Caco-2 (cell line): ENCODE measurements around the gene ATAD3B. TPM values are rescaled to one million over a fixed set of nuclear protein-coding genes. Genes with fewer than 3 reads are reported as not detected.
"Not testable (repeated sequence)": the region's sequence is repeated elsewhere in the genome, so short reads cannot be mapped to it uniquely, and the experiment has no call there.

Source experiments
- BruUV-seq: library from RNA; stranded (reverse); fragments of 400-500 nt; replicated peaks from 2 replicates; lab custom pipeline; 2021; lab: Mats Ljungman, UMichigan
- CTCF ChIA-PET: fragments of 300-600 bp; sonication (Branson Sonifier 250); formaldehyde crosslinking; loops from one replicate; lab custom pipeline; 2022; ENCODE audit warnings: antibody characterized with exemption; lab: Charles Lee
- POLR2A ChIA-PET: fragments of 300-600 bp; sonication (Branson Sonifier 250); formaldehyde crosslinking; loops from one replicate; lab custom pipeline; 2022; ENCODE audit warnings: antibody characterized with exemption; lab: Charles Lee
- DNase-seq, 2 experiments: peaks; one replicate each; pipeline versions ENCODE4 v3.0.0 to v3.0.0-alpha.2; 2020 to 2022
- H3K27me3 ChIP-seq: replicated peaks from 2 replicates; pipeline ENCODE4 v1.6.0; 2011; ENCODE audit warnings: low read length; ENCODE audit not compliant: control insufficient read depth, insufficient read depth
- H3K36me3 ChIP-seq: 2 replicates; pipeline ENCODE4 v1.5.1; 2011; ENCODE audit warnings: low read length; ENCODE audit not compliant: control insufficient read depth, insufficient read depth
- H3K4me1 ChIP-seq: fragments of 250-450 bp; sonication (Bioruptor Pico); 2 replicates; pipeline ENCODE4 v1.5.1; 2020; ENCODE audit warnings: mild to moderate bottlenecking
- H3K4me3 ChIP-seq: 2 replicates; pipeline ENCODE4 v1.5.1; 2011; ENCODE audit warnings: low read depth, mild to moderate bottlenecking, control low read depth, low read length
- H3K9me3 ChIP-seq: fragments of 250-450 bp; sonication (Bioruptor Pico); 2 replicates; pipeline ENCODE4 v1.5.1; 2020; ENCODE audit warnings: mild to moderate bottlenecking, moderate library complexity
- H3K27ac Mint-ChIP-seq: one replicate; pipeline ENCODE4 v1.8.0; 2022; ENCODE audit warnings: mixed read lengths; ENCODE audit not compliant: unreplicated experiment
- H3K27me3 Mint-ChIP-seq: one replicate; pipeline ENCODE4 v1.8.0; 2022; ENCODE audit warnings: mixed read lengths; ENCODE audit not compliant: insufficient read depth, unreplicated experiment
- H3K36me3 Mint-ChIP-seq: one replicate; pipeline ENCODE4 v1.8.0; 2022; ENCODE audit warnings: mild to moderate bottlenecking, mixed read lengths; ENCODE audit not compliant: insufficient read depth, unreplicated experiment
- H3K4me1 Mint-ChIP-seq: one replicate; pipeline ENCODE4 v1.8.0; 2022; ENCODE audit warnings: low read depth, mixed read lengths; ENCODE audit not compliant: unreplicated experiment
- H3K4me3 Mint-ChIP-seq: one replicate; pipeline ENCODE4 v1.8.0; 2022; ENCODE audit warnings: mild to moderate bottlenecking, moderate library complexity, mixed read lengths; ENCODE audit not compliant: unreplicated experiment
- H3K9me3 Mint-ChIP-seq: one replicate; pipeline ENCODE4 v1.8.0; 2022; ENCODE audit warnings: mixed read lengths; ENCODE audit not compliant: unreplicated experiment
- intact Hi-C: fragments of 100-400 bp; cut with micrococcal nuclease; formaldehyde crosslinking; loops from one replicate; pipeline ENCODE4 v1.10.0; 2022; ENCODE audit not compliant: unreplicated experiment
- total RNA-seq: library from RNA; stranded (reverse); gene quantifications from 2 replicates; pipeline ENCODE4 v1.2.3, GENCODE V29; 2022
- TF ChIP-seq, protein P1 (sequence below), 2 experiments: fragments of 200-600 bp in 1 of 2; IDR thresholded peaks; 1 replicate in 1 of 2; 2 replicates in 1 of 2; pipeline versions ENCODE4 v1.5.1 to v1.8.0; 2011 to 2022; ENCODE audit warnings: antibody characterized with exemption in 1 of 2, control low read depth in 1 of 2, inconsistent platforms in 1 of 2, low read depth in 1 of 2, low read length in 1 of 2, mild to moderate bottlenecking in 1 of 2, moderate library complexity in 1 of 2; ENCODE audit not compliant: insufficient read depth in 1 of 2, severe bottlenecking in 1 of 2, unreplicated experiment in 1 of 2

Gene ATAD3B
- total RNA-seq, 1 experiment from 2014 or later = 48.1 TPM

DNA sequence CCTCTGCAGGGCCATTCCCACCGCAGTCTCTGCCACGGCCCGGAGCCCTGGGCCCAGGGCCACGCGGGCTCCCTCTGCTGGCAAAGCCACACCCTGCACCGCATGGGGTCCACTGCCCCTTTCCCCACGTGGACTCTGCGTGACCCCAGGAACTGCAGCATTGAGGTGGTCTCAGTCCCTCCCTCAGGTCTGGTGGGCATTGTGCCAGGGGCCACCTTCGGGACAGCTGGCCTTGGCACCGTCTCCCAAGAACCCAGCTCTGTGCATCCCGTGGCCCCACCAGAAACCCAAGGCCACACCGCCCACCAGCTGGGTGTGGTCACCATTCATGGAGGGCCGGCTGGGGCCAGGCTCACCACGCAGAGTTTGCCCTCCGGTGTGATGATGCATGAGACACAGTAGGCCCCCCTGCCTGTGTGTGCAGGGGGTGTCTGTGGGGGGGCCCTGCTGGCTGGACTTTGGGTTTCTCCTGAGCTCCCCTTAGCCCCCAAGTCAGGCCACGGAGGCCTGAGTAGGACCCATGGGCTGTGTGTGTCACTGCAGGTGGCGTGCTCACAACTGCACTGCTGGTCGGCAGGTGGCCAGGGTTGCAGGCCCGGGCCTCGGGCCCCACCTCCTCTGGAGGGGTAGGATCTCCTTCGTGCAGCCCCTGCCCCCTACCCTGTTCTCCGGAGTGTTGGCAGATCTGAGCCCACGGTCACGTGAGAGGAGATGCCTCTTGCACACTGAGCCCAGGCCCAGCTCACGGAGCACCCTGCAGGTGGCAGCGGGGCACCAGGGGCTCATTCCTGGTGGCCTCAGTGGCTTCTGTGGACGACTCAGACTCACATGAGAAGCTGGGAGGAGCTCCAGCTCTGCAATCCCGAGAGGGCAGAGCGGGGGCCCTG, 30.3 kb upstream of the ATAD3B start:
- TF ChIP-seq, protein P1, sequence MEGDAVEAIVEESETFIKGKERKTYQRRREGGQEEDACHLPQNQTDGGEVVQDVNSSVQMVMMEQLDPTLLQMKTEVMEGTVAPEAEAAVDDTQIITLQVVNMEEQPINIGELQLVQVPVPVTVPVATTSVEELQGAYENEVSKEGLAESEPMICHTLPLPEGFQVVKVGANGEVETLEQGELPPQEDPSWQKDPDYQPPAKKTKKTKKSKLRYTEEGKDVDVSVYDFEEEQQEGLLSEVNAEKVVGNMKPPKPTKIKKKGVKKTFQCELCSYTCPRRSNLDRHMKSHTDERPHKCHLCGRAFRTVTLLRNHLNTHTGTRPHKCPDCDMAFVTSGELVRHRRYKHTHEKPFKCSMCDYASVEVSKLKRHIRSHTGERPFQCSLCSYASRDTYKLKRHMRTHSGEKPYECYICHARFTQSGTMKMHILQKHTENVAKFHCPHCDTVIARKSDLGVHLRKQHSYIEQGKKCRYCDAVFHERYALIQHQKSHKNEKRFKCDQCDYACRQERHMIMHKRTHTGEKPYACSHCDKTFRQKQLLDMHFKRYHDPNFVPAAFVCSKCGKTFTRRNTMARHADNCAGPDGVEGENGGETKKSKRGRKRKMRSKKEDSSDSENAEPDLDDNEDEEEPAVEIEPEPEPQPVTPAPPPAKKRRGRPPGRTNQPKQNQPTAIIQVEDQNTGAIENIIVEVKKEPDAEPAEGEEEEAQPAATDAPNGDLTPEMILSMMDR (IDR thresholded peaks at IDR 0.05; ENCODE audit: insufficient read depth in 1 of 2, low read depth in 1 of 2, low read length in 1 of 2, severe bottlenecking in 1 of 2, unreplicated experiment in 1 of 2) = peak; percentile 64 to 77
- peak in 1 of 2 experiments; percentile 66 for DNase-seq
- Histone ChIP-seq H3K9me3 (no peaks in the 10 kb centered on the region), H3K4me3 (no peak overlapping the region), H3K36me3 (no peaks in the 10 kb centered on the region), H3K4me1 (peaks cover 17% of the 10 kb centered on the region), H3K27me3 (no peaks in the 10 kb centered on the region)
- intact Hi-C loops = loop anchor here (2.0 kb wide), 1 partner anchor 42 kb away; the partner anchor contains the start of gene CCNL2
- no peak overlapping the region for H3K4me3 Mint-ChIP-seq
- ChIA-PET CTCF (interaction anchor here (0.6 to 0.8 kb wide), 2 partner anchors 17 to 66 kb away, joined by 3 to 4 read pairs; no protein-coding TSS in a partner anchor), POLR2A (interaction anchor here (0.6 to 0.9 kb wide), 2 partner anchors 42 to 64 kb away, joined by 3 to 4 read pairs; partner anchors contain the start of gene CCNL2)
- no peaks in the 10 kb centered on the region for H3K27me3 Mint-ChIP-seq
- H3K36me3 Mint-ChIP-seq = peaks cover 11% of the 10 kb centered on the region
- no peak overlapping the region for H3K27ac Mint-ChIP-seq
- H3K4me1 Mint-ChIP-seq = no peaks in the 10 kb centered on the region
- no peaks in the 10 kb centered on the region for H3K9me3 Mint-ChIP-seq
- no TSS peak for BruUV-seq

DNA sequence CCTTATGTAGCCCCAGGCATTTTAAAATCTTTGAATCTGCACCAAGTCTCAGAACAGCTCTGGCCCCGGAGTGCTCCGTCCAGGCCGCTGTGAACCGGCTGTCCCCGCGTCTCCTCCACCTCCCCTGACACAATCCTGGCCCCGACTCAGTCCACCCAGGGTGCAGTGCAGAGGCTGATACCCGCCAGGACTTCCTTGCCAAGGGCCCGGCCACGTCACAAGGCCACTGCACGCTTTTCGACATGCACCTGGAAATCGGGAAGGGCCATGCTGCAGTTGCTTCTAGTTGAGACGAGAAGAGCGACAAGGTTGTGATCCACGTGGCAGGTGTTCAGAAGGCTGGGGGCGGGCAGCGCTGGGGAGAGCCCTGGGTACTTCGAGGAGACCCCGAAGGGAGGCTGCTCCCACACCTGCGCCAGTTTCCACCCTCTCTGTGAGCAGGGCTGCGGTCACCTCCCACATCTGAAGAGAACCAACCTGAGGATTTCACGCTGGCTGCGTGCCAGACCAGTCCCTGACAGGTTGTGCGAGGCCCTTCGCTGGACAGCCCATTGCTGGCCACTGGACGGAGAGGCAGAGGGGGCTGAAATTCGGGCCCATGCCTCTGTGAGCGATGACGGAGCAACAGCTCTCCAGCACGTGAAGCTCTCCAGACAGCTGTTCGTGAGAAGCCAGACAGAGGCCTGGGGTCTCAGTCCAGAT, 29.3 kb upstream of the ATAD3B start:
- TF ChIP-seq, protein P1 (IDR thresholded peaks at IDR 0.05; ENCODE audit: insufficient read depth in 1 of 2, low read depth in 1 of 2, low read length in 1 of 2, severe bottlenecking in 1 of 2, unreplicated experiment in 1 of 2) = no peak
- DNase-seq = no peak
- POLR2A ChIA-PET = interaction anchor here (0.6 kb wide), 1 partner anchor 63 kb away, joined by 3 read pairs; no protein-coding TSS in a partner anchor
- H3K27me3 Mint-ChIP-seq = no peaks in the 10 kb centered on the region
- H3K4me3 ChIP-seq = no peak overlapping the region
- no peaks in the 10 kb centered on the region for H3K27me3 ChIP-seq
- H3K4me1 Mint-ChIP-seq = no peaks in the 10 kb centered on the region
- intact Hi-C loops = no loop called here
- H3K4me1 ChIP-seq = peaks cover 14% of the 10 kb centered on the region
- H3K4me3 Mint-ChIP-seq = no peak overlapping the region
- H3K9me3 Mint-ChIP-seq = no peaks in the 10 kb centered on the region
- H3K36me3 ChIP-seq = no peaks in the 10 kb centered on the region
- H3K36me3 Mint-ChIP-seq = peaks cover 11% of the 10 kb centered on the region
- CTCF ChIA-PET = no interaction called here
- BruUV-seq = no TSS peak
- no peaks in the 10 kb centered on the region for H3K9me3 ChIP-seq
- no peak overlapping the region for H3K27ac Mint-ChIP-seq

DNA sequence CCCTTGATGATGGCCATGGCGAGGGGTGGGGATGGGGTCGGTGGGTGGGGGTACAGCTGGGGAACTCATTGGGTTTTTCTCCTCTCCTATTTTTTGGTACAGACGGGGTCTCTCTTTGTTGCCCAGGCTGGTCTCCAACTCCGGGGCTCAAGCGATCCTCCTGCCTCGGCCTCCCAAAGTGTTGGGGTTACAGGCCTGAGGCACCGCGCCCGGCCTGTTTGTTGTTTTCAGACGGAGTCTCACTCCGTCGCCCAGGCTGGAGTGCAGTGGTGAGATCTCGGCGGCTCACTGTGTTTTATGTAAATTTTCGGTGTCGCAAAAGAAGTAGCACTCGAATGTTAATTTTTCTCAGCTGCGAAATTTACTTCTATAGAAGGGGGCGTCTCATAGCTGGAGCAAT, 24.9 kb upstream of the ATAD3B start:
- CTCF ChIA-PET = interaction anchor here (0.7 kb wide), 1 partner anchor 63 kb away, joined by 3 read pairs; no protein-coding TSS in a partner anchor
- DNase-seq, H3K9me3 ChIP-seq, H3K4me3 ChIP-seq, H3K4me1 ChIP-seq, H3K27me3 ChIP-seq, H3K4me1 Mint-ChIP-seq, POLR2A ChIA-PET, BruUV-seq, intact Hi-C loops, H3K27me3 Mint-ChIP-seq, H3K4me3 Mint-ChIP-seq, H3K27ac Mint-ChIP-seq, H3K9me3 Mint-ChIP-seq, H3K36me3 Mint-ChIP-seq, H3K36me3 ChIP-seq: not testable (repeated sequence)
